H1 (cell line): Measurements from ENCODE around the gene NUP43.

Experiments
- CTCF ChIP-seq, 3 experiments: IDR thresholded peaks; 1 replicate in 2 of 3; 2 replicates in 1 of 3; pipeline versions ENCODE4 v1.5.1 to v1.6.1; 2011; ENCODE audit warnings: low read length in 3 of 3, mild to moderate bottlenecking in 3 of 3, inconsistent platforms in 2 of 3, low read depth in 1 of 3, moderate library complexity in 1 of 3; ENCODE audit not compliant: insufficient read depth in 1 of 3; ENCODE audit errors: control extremely low read depth in 1 of 3
- EGR1 ChIP-seq: IDR thresholded peaks from 2 replicates; pipeline ENCODE4 v1.6.1; 2011; ENCODE audit warnings: low read depth, low read length, borderline replicate concordance
- EZH2 ChIP-seq: fragments of 200-600 bp; sonication (generic); IDR thresholded peaks from 2 replicates; pipeline ENCODE4 v1.7.1; 2012; ENCODE audit warnings: low read depth, mild to moderate bottlenecking, moderate library complexity, low read length, inconsistent platforms; ENCODE audit not compliant: severe bottlenecking
- FOSL1 ChIP-seq: IDR thresholded peaks from 2 replicates; pipeline ENCODE4 v1.6.1; 2011; ENCODE audit warnings: mild to moderate bottlenecking, low read depth, low read length, moderate library complexity; ENCODE audit not compliant: insufficient read depth
- HDAC2 ChIP-seq, 2 experiments: fragments of 300-600 bp in 1 of 2; sonication (generic) in 1 of 2; IDR thresholded peaks; 2 replicates each; pipeline ENCODE4 v1.6.1; 2011 to 2012; ENCODE audit warnings: low read depth in 2 of 2, low read length in 2 of 2, mild to moderate bottlenecking in 2 of 2, moderate library complexity in 2 of 2, borderline replicate concordance in 1 of 2, inconsistent platforms in 1 of 2
- KDM1A ChIP-seq: fragments of 200-600, 300-600 bp; sonication (generic); IDR thresholded peaks from 2 replicates; pipeline ENCODE4 v1.7.1; 2016; ENCODE audit warnings: mild to moderate bottlenecking, low read length, borderline replicate concordance
- NRF1 ChIP-seq: IDR thresholded peaks from 2 replicates; pipeline ENCODE4 v1.6.1; 2011; ENCODE audit warnings: mild to moderate bottlenecking, low read depth, low read length, improper control_type of control experiment
- SIN3A ChIP-seq, 2 experiments: IDR thresholded peaks in 1 of 2; conservative IDR thresholded peaks in 1 of 2; 2 replicates each; pipeline ENCODE4 v1.6.1; 2011 to 2012; ENCODE audit warnings: low read length in 2 of 2, improper control_type of control experiment in 1 of 2, low read depth in 1 of 2, mild to moderate bottlenecking in 1 of 2
- TAF1 ChIP-seq: IDR thresholded peaks from 2 replicates; pipeline ENCODE4 v1.6.1; 2011; ENCODE audit warnings: mild to moderate bottlenecking, low read depth, low read length
- ZNF274 ChIP-seq: IDR thresholded peaks from 2 replicates; pipeline ENCODE4 v1.7.0; 2012; ENCODE audit warnings: low read length, borderline replicate concordance; ENCODE audit errors: extremely low read depth
- TF ChIP-seq, protein P1 (sequence below): IDR thresholded peaks from 2 replicates; pipeline ENCODE4 v1.6.1; 2012; ENCODE audit warnings: inconsistent platforms

- TF ChIP-seq, protein P1, sequence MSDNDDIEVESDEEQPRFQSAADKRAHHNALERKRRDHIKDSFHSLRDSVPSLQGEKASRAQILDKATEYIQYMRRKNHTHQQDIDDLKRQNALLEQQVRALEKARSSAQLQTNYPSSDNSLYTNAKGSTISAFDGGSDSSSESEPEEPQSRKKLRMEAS, result no peak
- TF ChIP-seq HDAC2 (IDR thresholded peaks at IDR 0.05; ENCODE audit: borderline replicate concordance in 1 of 2, low read depth in 2 of 2, low read length in 2 of 2), result no peak
- no peak for TF ChIP-seq CTCF (IDR thresholded peaks at IDR 0.05; ENCODE audit: control extremely low read depth in 1 of 3, insufficient read depth in 1 of 3, low read depth in 1 of 3, low read length in 3 of 3)
- no peak for TF ChIP-seq FOSL1
- TF ChIP-seq EGR1, result no peak
- no peak for TF ChIP-seq ZNF274
- no peak for TF ChIP-seq NRF1
- no peak for TF ChIP-seq SIN3A (conservative IDR thresholded peaks at IDR 0.05 in 1 of 2, IDR thresholded peaks at IDR 0.05 in 1 of 2; ENCODE audit: low read depth in 1 of 2, low read length in 2 of 2)
- no peak for TF ChIP-seq EZH2
- no peak for TF ChIP-seq KDM1A
- no peak for TF ChIP-seq TAF1
Measured at GRCh38 chr6:149717255-149717587, 29.1 kb downstream of the NUP43 start.
